22Rv1 (cell line): ENCODE data around the gene NUDT22.

Experiments used
- H3K27ac ChIP-seq: fragments of 450-650 bp; 2 replicates; pipeline ENCODE4 v1.5.1; 2017
- ZFX ChIP-seq: fragments of 450-650 bp; IDR thresholded peaks from 2 replicates; pipeline ENCODE4 v1.6.1; 2017; ENCODE audit warnings: antibody characterized with exemption, borderline replicate concordance
- TF ChIP-seq, protein P1 (sequence below): fragments of 450-650 bp; IDR thresholded peaks from 2 replicates; pipeline ENCODE4 v1.5.1; 2017; ENCODE audit warnings: mild to moderate bottlenecking

NUDT22 gene

DNA sequence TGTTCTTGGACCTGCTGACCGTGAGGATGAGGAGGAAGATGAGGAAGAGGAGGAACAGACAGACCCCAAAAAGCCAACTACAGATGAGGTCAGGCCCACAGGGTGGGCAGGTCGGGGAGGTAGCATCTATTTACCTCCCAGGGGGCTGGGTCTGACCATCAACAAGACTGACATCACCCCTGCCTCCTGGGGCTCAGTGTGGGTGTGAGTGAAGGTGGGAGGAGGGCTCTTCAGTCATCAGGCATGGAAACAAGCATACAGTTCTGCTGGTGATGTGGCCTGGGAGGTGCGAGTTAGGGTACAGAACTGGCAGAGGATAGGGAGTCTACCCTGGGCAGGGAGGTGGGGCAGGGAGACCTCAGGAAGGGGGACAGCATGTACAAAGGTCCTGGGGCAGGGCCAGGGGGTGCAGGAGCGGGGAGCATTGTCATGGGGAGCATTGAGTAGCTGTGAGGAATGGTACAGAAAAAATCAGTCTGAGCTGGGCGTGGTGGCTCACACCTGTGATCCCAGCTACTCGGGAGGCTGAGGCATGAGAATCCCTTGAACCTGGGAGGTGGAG is 34.2 kb downstream of the NUDT22 start:
- H3K27ac ChIP-seq: no peak overlapping the region; the same call in 1 of the 2 replicates
- TF ChIP-seq, protein P1, sequence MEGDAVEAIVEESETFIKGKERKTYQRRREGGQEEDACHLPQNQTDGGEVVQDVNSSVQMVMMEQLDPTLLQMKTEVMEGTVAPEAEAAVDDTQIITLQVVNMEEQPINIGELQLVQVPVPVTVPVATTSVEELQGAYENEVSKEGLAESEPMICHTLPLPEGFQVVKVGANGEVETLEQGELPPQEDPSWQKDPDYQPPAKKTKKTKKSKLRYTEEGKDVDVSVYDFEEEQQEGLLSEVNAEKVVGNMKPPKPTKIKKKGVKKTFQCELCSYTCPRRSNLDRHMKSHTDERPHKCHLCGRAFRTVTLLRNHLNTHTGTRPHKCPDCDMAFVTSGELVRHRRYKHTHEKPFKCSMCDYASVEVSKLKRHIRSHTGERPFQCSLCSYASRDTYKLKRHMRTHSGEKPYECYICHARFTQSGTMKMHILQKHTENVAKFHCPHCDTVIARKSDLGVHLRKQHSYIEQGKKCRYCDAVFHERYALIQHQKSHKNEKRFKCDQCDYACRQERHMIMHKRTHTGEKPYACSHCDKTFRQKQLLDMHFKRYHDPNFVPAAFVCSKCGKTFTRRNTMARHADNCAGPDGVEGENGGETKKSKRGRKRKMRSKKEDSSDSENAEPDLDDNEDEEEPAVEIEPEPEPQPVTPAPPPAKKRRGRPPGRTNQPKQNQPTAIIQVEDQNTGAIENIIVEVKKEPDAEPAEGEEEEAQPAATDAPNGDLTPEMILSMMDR: no peak
- TF ChIP-seq ZFX: no peak

DNA sequence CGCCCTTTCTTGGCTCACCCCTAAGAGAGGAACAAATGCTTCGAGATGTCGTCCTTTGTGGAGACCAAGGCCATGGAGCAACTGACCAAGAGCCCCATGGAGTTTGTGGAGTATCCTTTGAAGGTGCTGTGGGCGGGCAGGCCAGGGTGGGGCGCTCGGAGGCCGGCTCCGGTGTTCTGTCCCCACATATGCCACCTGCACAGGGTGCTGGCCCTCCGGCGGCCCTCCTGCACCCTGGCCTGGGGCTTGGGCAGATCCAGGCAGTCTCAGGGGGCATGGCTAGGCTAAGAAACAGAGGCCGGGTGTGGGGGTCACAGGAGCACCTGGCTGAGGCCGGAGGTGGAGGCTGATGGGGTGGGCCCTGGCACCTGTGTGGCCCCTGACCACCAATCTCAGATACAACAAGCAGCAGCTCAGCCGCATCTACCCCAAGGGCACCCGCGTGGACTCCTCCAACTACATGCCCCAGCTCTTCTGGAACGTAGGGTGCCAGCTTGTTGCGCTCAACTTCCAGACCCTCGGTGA is 35.5 kb downstream of the NUDT22 start:
- TF ChIP-seq, protein P1: no peak
- H3K27ac ChIP-seq: no peak overlapping the region

- no peak overlapping the region for H3K27ac ChIP-seq
- TF ChIP-seq, protein P1: no peak
- no peak for TF ChIP-seq ZFX
Measured at GRCh38 chr11:64262271-64263002, 36.4 kb downstream of the NUDT22 start.

DNA sequence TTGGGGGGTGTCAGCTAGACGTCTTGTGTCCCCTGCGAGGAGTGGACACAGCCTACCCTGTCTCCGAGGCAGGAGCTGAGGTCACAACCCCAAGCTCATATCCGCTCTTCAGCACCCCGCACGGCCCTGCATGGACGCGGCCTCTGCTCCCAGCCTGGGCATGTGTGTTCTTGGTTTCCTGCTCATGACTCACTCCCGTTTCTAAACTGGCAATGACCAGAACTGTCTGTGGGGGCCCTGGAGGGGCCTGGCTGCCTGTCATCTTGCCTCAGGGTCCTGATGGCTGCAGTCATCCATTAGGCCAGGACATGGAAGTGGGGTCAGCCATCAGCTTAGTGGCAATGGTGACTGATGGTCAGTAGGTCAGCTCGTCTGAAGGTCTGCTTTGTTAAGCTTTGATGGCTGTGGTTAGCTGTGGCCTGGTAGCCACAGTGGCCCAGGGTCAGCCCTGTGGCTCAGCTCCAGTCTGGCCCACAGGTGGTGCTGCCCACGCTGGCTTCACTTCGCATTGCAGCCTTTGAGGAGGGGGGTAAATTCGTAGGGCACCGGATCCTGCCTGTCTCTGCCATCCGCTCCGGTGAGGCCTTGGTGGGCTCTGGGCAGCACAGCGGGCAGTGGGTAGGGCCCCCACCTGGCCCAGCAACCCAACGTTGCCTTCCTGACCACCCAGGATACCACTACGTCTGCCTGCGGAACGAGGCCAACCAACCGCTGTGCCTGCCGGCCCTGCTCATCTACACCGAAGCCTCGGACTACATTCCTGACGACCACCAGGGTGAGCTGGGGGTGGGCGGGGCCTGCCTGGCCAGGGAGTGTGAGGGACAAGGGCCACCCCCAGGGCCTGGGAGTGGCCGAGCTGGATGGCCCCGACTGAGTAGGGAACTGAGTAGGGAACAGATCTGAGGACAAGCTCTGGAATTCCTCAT is 37.2 kb downstream of the NUDT22 start:
- TF ChIP-seq, protein P1: no peak
- no peak for TF ChIP-seq ZFX
- no peak overlapping the region for H3K27ac ChIP-seq

DNA sequence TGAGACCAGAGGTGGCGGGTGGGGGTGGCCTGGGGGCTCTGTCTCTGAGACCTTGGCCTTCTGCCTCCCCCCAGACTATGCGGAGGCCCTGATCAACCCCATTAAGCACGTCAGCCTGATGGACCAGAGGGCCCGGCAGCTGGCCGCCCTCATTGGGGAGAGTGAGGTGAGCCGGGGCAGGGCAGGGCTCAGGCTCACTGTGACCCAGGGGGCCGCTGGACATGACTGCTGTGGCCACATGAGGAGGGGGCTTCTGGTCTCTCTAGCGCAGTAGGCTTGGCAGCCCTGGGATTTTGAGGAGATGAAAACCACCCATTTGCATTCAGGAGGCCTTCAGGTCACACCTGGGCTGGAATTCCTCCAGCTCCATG is 37.9 kb downstream of the NUDT22 start:
- TF ChIP-seq, protein P1: no peak
- TF ChIP-seq ZFX: no peak
- H3K27ac ChIP-seq: no peak overlapping the region

GRCh38 chr11:64264371-64264852 is 38.3 kb downstream of the NUDT22 start:
- TF ChIP-seq, protein P1: no peak
- TF ChIP-seq ZFX: no peak
- no peak overlapping the region for H3K27ac ChIP-seq
